ENCODE data around the gene GLB1L3.
A peak's percentile ranks its signal among the peaks of the same experiment; 100 is the strongest.

GLB1L3 gene

GRCh38 chr11:134275534-134276395 lies at the start of gene GLB1L3:
GLB1L3 (plus strand) TSS chr11:134276379; CDS start chr11:134276741, 362 bp downstream.
- peak; percentile 80 for DNase-seq

GRCh38 chr11:134226806-134227325 lies 49.3 kb upstream of the GLB1L3 start:
- DNase-seq = no peak

GRCh38 chr11:134228625-134229024 lies 47.6 kb upstream of the GLB1L3 start:
- no peak for DNase-seq

GRCh38 chr11:134229126-134229790 lies 46.9 kb upstream of the GLB1L3 start:
- no peak for DNase-seq

GRCh38 chr11:134230339-134230738 lies 45.8 kb upstream of the GLB1L3 start:
- no peak for DNase-seq

- no peak for DNase-seq
These were observed 44.1 kb upstream of the GLB1L3 start for GRCh38 chr11:134231958-134232659.

- DNase-seq = no peak
These were observed 42.4 kb upstream of the GLB1L3 start for GRCh38 chr11:134233729-134234179.

GRCh38 chr11:134235399-134235798 lies 40.8 kb upstream of the GLB1L3 start:
- DNase-seq = no peak

- no peak for DNase-seq
These were observed 39.2 kb upstream of the GLB1L3 start for GRCh38 chr11:134236834-134237556.

GRCh38 chr11:134237557-134237922 lies 38.6 kb upstream of the GLB1L3 start:
- no peak for DNase-seq

- no peak for DNase-seq
These were observed 37.2 kb upstream of the GLB1L3 start for GRCh38 chr11:134238956-134239355.

GRCh38 chr11:134240592-134240991 lies 35.6 kb upstream of the GLB1L3 start:
- DNase-seq = no peak

- no peak for DNase-seq
These were observed 33.8 kb upstream of the GLB1L3 start for GRCh38 chr11:134242376-134242775.

GRCh38 chr11:134243913-134244312 lies 32.3 kb upstream of the GLB1L3 start:
- DNase-seq = no peak

GRCh38 chr11:134244593-134244992 lies 31.6 kb upstream of the GLB1L3 start:
- DNase-seq = no peak

GRCh38 chr11:134245434-134245833 lies 30.7 kb upstream of the GLB1L3 start:
- DNase-seq = no peak

GRCh38 chr11:134246100-134246499 lies 30.1 kb upstream of the GLB1L3 start:
- no peak for DNase-seq

- DNase-seq = no peak
These were observed 29.5 kb upstream of the GLB1L3 start for GRCh38 chr11:134246678-134247077.

GRCh38 chr11:134248910-134249480 lies 27.2 kb upstream of the GLB1L3 start:
- DNase-seq = no peak

GRCh38 chr11:134250246-134250645 lies 25.9 kb upstream of the GLB1L3 start:
- DNase-seq = no peak

GRCh38 chr11:134250675-134251074 lies 25.5 kb upstream of the GLB1L3 start:
- no peak for DNase-seq

Data from NCI-H1092 (cell line).